Endothelial cell (in vitro differentiated cells): ENCODE data around the gene ZZZ3. TPM values are rescaled to one million over a fixed set of nuclear protein-coding genes. Genes with fewer than 3 reads are reported as not detected.
"Not testable (repeated sequence)": the region's sequence is repeated elsewhere in the genome, so short reads cannot be mapped to it uniquely, and the experiment has no call there.

Experiments
- DNase-seq: peaks from one replicate; pipeline ENCODE4 v3.0.0; 2021; ENCODE audit warnings: low spot score
- H3K27ac Mint-ChIP-seq: one replicate; pipeline ENCODE4 v1.8.0; 2021; ENCODE audit warnings: mixed read lengths, inconsistent platforms; ENCODE audit not compliant: unreplicated experiment
- H3K27me3 Mint-ChIP-seq: one replicate; pipeline ENCODE4 v1.8.0; 2021; ENCODE audit warnings: mild to moderate bottlenecking, moderate library complexity, mixed read lengths, inconsistent platforms; ENCODE audit not compliant: unreplicated experiment
- H3K36me3 Mint-ChIP-seq: one replicate; pipeline ENCODE4 v1.8.0; 2021; ENCODE audit warnings: mild to moderate bottlenecking, low read depth, mixed read lengths, inconsistent platforms; ENCODE audit not compliant: unreplicated experiment
- H3K4me1 Mint-ChIP-seq: one replicate; pipeline ENCODE4 v1.8.0; 2021; ENCODE audit warnings: mild to moderate bottlenecking, mixed read lengths, inconsistent platforms; ENCODE audit not compliant: unreplicated experiment
- H3K4me3 Mint-ChIP-seq: one replicate; pipeline ENCODE4 v1.8.0; 2021; ENCODE audit warnings: mild to moderate bottlenecking, mixed read lengths, inconsistent platforms; ENCODE audit not compliant: unreplicated experiment
- H3K9me3 Mint-ChIP-seq: one replicate; pipeline ENCODE4 v1.8.0; 2021; ENCODE audit warnings: mixed read lengths, inconsistent platforms; ENCODE audit not compliant: unreplicated experiment
- total RNA-seq: library from RNA; stranded (reverse); fragmentation: NEBNext Ultra II Directional; extraction: Animal tissue kit (Norgen Biotek cat#: 25700); gene quantifications from one replicate; pipeline ENCODE4 v1.2.1, GENCODE V29; 2021; ENCODE audit not compliant: unreplicated experiment
- TF ChIP-seq, protein P1 (sequence below): fragments of 200-600 bp; sonication (generic); IDR thresholded peaks from one replicate; pipeline ENCODE4 v1.5.0; 2021; ENCODE audit warnings: antibody characterized with exemption; ENCODE audit not compliant: unreplicated experiment

Gene ZZZ3
- total RNA-seq, 1 donor from 2014 or later, result 39.3 TPM

DNA sequence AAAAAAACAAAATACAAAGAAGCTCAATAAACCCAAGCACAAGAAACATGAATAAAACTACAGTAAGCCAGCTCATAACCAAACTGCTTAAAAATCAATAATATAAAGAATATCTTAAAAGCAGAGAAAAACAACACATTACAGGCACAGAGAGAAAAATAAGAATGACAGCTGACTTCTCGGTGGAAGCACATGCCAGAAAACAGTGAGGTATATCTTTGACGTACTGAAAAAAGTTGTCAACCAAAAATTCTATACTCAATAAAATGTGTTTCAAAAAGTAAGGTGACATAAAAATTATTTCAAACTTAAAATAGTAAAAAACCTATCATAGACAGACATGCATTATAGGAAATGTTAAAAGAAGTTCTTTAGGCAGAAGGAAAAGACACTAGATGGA is 33.3 kb downstream of the ZZZ3 start:
- no peak overlapping the region for H3K4me3 Mint-ChIP-seq
- peaks cover 17% of the 10 kb centered on the region for H3K36me3 Mint-ChIP-seq
- no peaks in the 10 kb centered on the region for H3K9me3 Mint-ChIP-seq
- H3K4me1 Mint-ChIP-seq, result no peaks in the 10 kb centered on the region
- H3K27ac Mint-ChIP-seq, result no peak overlapping the region
- DNase-seq, result no peak
- TF ChIP-seq, protein P1, sequence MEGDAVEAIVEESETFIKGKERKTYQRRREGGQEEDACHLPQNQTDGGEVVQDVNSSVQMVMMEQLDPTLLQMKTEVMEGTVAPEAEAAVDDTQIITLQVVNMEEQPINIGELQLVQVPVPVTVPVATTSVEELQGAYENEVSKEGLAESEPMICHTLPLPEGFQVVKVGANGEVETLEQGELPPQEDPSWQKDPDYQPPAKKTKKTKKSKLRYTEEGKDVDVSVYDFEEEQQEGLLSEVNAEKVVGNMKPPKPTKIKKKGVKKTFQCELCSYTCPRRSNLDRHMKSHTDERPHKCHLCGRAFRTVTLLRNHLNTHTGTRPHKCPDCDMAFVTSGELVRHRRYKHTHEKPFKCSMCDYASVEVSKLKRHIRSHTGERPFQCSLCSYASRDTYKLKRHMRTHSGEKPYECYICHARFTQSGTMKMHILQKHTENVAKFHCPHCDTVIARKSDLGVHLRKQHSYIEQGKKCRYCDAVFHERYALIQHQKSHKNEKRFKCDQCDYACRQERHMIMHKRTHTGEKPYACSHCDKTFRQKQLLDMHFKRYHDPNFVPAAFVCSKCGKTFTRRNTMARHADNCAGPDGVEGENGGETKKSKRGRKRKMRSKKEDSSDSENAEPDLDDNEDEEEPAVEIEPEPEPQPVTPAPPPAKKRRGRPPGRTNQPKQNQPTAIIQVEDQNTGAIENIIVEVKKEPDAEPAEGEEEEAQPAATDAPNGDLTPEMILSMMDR, result no peak
- no peaks in the 10 kb centered on the region for H3K27me3 Mint-ChIP-seq

DNA sequence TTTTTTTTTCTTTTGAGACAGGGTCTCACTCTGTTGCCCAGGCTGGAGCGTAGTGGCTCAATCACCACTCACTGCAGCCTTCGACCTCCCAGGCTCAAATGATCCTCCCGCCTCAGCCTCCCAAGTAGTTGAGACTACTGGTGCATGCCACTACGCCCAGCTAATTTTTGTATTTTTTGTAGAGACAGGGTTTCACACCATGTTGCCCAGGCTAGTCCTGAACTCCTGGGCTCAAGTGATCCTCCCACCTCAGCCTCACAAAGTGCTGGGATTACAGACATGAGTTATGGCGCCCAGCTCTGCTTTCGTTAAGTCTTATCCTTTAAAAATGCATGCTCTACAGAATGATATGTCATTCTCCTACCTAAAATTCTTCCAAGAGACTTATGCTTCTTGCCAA is 36.2 kb downstream of the ZZZ3 start:
- H3K27ac Mint-ChIP-seq, result peak overlapping the region; percentile 4
- not testable (repeated sequence) for DNase-seq, H3K36me3 Mint-ChIP-seq, H3K27me3 Mint-ChIP-seq, H3K4me3 Mint-ChIP-seq, H3K9me3 Mint-ChIP-seq, H3K4me1 Mint-ChIP-seq

DNA sequence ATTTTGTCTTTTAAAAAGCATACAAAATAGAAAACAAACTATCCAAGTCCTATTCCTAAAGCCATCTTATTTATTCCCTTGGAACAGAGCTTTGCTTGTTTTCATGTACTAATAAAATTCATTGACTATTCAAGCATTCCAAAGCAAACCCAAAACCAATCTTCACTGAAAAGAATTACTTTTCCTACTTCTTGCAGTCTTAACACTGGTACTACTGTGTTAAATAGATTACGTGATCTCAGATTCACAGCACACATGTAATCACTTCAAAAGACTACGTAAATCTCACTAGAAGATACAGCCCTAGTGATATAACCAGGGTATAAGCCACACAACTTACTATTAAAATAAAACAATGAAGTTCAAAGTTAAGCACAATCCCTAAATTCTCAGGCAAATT is 39.0 kb downstream of the ZZZ3 start:
- no peak for DNase-seq
- Mint-ChIP-seq H3K27me3 (no peaks in the 10 kb centered on the region), H3K27ac (no peak overlapping the region), H3K9me3 (no peaks in the 10 kb centered on the region), H3K4me1 (peaks cover 6% of the 10 kb centered on the region), H3K36me3 (peaks cover 6% of the 10 kb centered on the region), H3K4me3 (no peak overlapping the region)
- TF ChIP-seq, protein P1, result no peak

DNA sequence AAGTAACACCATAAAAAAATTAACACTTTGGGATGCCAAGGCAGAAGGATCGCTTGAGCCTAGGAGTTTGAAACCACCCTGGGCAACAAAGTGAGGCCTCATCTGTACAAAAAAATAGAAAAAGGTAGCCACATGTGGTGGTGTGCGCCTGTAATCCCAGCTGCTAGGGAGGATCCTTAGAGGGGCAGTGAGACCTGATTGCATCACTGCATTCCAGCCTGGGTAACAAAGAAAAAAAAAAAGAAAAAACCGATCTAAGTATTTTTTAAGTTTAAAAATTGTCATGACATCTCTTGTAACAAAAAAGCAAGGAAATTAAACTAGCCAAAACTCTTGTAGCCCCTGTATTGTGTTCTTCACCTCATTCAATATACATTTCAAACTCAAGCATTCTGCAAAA is 39.5 kb downstream of the ZZZ3 start:
- no peak overlapping the region for H3K27ac Mint-ChIP-seq
- H3K4me1 Mint-ChIP-seq, result peaks cover 6% of the 10 kb centered on the region
- H3K9me3 Mint-ChIP-seq, result no peaks in the 10 kb centered on the region
- DNase-seq, result no peak
- no peaks in the 10 kb centered on the region for H3K27me3 Mint-ChIP-seq
- H3K36me3 Mint-ChIP-seq, result peaks cover 4% of the 10 kb centered on the region
- TF ChIP-seq, protein P1, result no peak
- no peak overlapping the region for H3K4me3 Mint-ChIP-seq

DNA sequence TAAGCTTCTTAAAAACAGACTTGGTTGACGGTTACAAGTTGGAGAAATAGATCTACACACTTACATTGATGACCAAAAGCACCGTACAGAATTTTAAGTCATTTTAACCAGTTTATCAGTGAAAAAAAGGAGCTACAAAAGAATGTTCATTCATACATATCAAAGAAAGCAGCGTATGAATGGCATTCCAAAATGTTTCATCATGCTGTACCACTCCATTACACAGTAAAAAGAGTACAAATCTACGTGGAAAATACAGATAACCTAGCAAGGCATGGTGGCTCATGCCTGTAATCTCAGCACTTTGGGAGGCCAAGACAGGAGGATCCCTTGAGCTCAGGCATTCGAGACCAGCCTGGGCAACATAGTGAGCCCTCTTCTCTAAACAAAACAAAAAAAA is 40.3 kb downstream of the ZZZ3 start:
- no peak overlapping the region for H3K4me3 Mint-ChIP-seq
- H3K27me3 Mint-ChIP-seq, result no peaks in the 10 kb centered on the region
- H3K36me3 Mint-ChIP-seq, result peaks cover 4% of the 10 kb centered on the region
- no peaks in the 10 kb centered on the region for H3K9me3 Mint-ChIP-seq
- peaks cover 6% of the 10 kb centered on the region for H3K4me1 Mint-ChIP-seq
- TF ChIP-seq, protein P1, result no peak
- no peak for DNase-seq
- H3K27ac Mint-ChIP-seq, result no peak overlapping the region
